Nucleus accumbens (tissue), 56 donors: ENCODE data around the gene CYTH3.
"Not testable (repeated sequence)": the region's sequence is repeated elsewhere in the genome, so short reads cannot be mapped to it uniquely, and the experiment has no call there.

Source experiments
- DNase-seq, 56 donors: peaks; one replicate each; lab custom pipeline; 2025; lab: John Stamatoyannopoulos, UW

Gene CYTH3

GRCh38 chr7:6202117-6202516, 70.3 kb downstream of the CYTH3 start:
- no peak for DNase-seq

GRCh38 chr7:6200971-6201370, 71.5 kb downstream of the CYTH3 start:
- no peak for DNase-seq

GRCh38 chr7:6198689-6199595, 73.5 kb downstream of the CYTH3 start:
- no peak for DNase-seq

- no peak for DNase-seq
Measured at GRCh38 chr7:6197801-6198551, 74.4 kb downstream of the CYTH3 start.

GRCh38 chr7:6193709-6194108, 78.7 kb downstream of the CYTH3 start:
- no peak for DNase-seq

GRCh38 chr7:6190563-6190962, 81.9 kb downstream of the CYTH3 start:
- DNase-seq: not testable (repeated sequence)

GRCh38 chr7:6188389-6188788, 84.0 kb downstream of the CYTH3 start:
- DNase-seq: no peak

GRCh38 chr7:6186577-6186976, 85.8 kb downstream of the CYTH3 start:
- no peak for DNase-seq

GRCh38 chr7:6182993-6183392, 89.4 kb downstream of the CYTH3 start:
- DNase-seq: no peak

GRCh38 chr7:6181136-6181535, 91.3 kb downstream of the CYTH3 start:
- no peak for DNase-seq

- DNase-seq: no peak
Measured at GRCh38 chr7:6180344-6180725, 92.1 kb downstream of the CYTH3 start.

- no peak for DNase-seq
Measured at GRCh38 chr7:6179620-6180343, 92.6 kb downstream of the CYTH3 start.

GRCh38 chr7:6178298-6179029, 94.0 kb downstream of the CYTH3 start:
- no peak for DNase-seq

- no peak for DNase-seq
Measured at GRCh38 chr7:6175645-6176044, 96.8 kb downstream of the CYTH3 start.

GRCh38 chr7:6172910-6173295, 99.5 kb downstream of the CYTH3 start:
- peak in 3 of 56 donors; percentile 17 to 19 (median 17) for DNase-seq

- no peak for DNase-seq
Measured at GRCh38 chr7:6172224-6172909, 100.1 kb downstream of the CYTH3 start.

GRCh38 chr7:6171532-6172223, 100.7 kb downstream of the CYTH3 start:
- DNase-seq: no peak

GRCh38 chr7:6170571-6171531, 101.6 kb downstream of the CYTH3 start:
- no peak for DNase-seq
